ENCODE data around the gene SFXN5. TPM values are rescaled to one million over a fixed set of nuclear protein-coding genes. Genes with fewer than 3 reads are reported as not detected.

SFXN5 gene
- total and polyA plus RNA-seq, 2 donors (not counting 3 experiments of a cell fraction or from before 2014, with no cell fraction given), result 18.7 to 28.6 TPM

- H3K27ac ChIP-seq (ENCODE audit: insufficient read depth, low read depth, low read length), result no peak overlapping the region
- H2AFZ ChIP-seq (ENCODE audit: low read depth, low read length), result no peak overlapping the region
- POLR2A ChIA-PET, result no interaction called here
- peaks cover 37% of the 10 kb centered on the region for H3K4me1 ChIP-seq (ENCODE audit: control insufficient read depth, extremely low read depth, insufficient read depth, low read length)
- no peak for TF ChIP-seq GATA2 (IDR thresholded peaks at IDR 0.05; ENCODE audit: insufficient read depth, insufficient read length, low read depth, low read length)
- H3K9ac ChIP-seq (replicated peaks; ENCODE audit: extremely low read depth, insufficient read depth, low read length), result no peak overlapping the region
- H3K27me3 ChIP-seq (ENCODE audit: control insufficient read depth in 2 of 2, insufficient read depth in 2 of 2, low read length in 2 of 2), result no peaks in the 10 kb centered on the region
- intact Hi-C loops (cut with micrococcal nuclease) (no loop called here), dilution Hi-C loops (cut with MboI; ENCODE audit: extremely low pct_ligation_motif_present, low sequenced_read_pairs) (no loop called here)
- H3K9me3 ChIP-seq (replicated peaks; ENCODE audit: control insufficient read depth, insufficient read depth, low read length), result no peaks in the 10 kb centered on the region
- DNase-seq (ENCODE audit: low read depth, low spot score), result no peak
- peak; percentile 33 for FAIRE-seq
- no TSS peak for BruUV-seq (replicated peaks)
- no peaks in the 10 kb centered on the region for H4K20me1 ChIP-seq (replicated peaks; ENCODE audit: control insufficient read depth, extremely low read depth, insufficient read depth, low read length)
- peaks cover 88% of the 10 kb centered on the region for H3K79me2 ChIP-seq (ENCODE audit: control insufficient read depth, insufficient read depth, low read length)
- H3K9me1 ChIP-seq (replicated peaks; ENCODE audit: control insufficient read depth, extremely low read depth, insufficient read depth, low read length), result no peaks in the 10 kb centered on the region
- H3K4me2 ChIP-seq (ENCODE audit: insufficient read depth, low read length), result no peak overlapping the region
- H3K4me3 ChIP-seq (replicated peaks in 1 of 3; ENCODE audit: insufficient read depth in 1 of 3, low read depth in 1 of 3, low read length in 3 of 3), result no peak overlapping the region
- CTCF ChIA-PET, result interaction anchor here (0.6 to 2.7 kb wide), 9 partner anchors 12 to 214 kb away, joined by 3 to 9 read pairs (median 5); no protein-coding TSS in a partner anchor
- H3K36me3 ChIP-seq (ENCODE audit: control insufficient read depth in 2 of 2, extremely low read depth in 1 of 2, insufficient read depth in 2 of 2, low read length in 2 of 2), result peaks cover 0 to 4% of the 10 kb centered on the region in 2 experiments
Observed at GRCh38 chr2:73107211-73107926, 35.9 kb upstream of the SFXN5 start.

GRCh38 chr2:73106791-73107190 lies 35.3 kb upstream of the SFXN5 start:
- Histone ChIP-seq H3K9me1 (replicated peaks; ENCODE audit: control insufficient read depth, extremely low read depth, insufficient read depth, low read length) (no peaks in the 10 kb centered on the region), H3K79me2 (ENCODE audit: control insufficient read depth, insufficient read depth, low read length) (peaks cover 94% of the 10 kb centered on the region), H3K27ac (ENCODE audit: insufficient read depth, low read depth, low read length) (no peak overlapping the region), H2AFZ (ENCODE audit: low read depth, low read length) (no peak overlapping the region), H3K4me2 (ENCODE audit: insufficient read depth, low read length) (no peak overlapping the region), H3K36me3 (ENCODE audit: control insufficient read depth in 2 of 2, extremely low read depth in 1 of 2, insufficient read depth in 2 of 2, low read length in 2 of 2) (peaks cover 0 to 4% of the 10 kb centered on the region in 2 experiments), H3K9ac (replicated peaks; ENCODE audit: extremely low read depth, insufficient read depth, low read length) (no peak overlapping the region), H3K9me3 (replicated peaks; ENCODE audit: control insufficient read depth, insufficient read depth, low read length) (no peaks in the 10 kb centered on the region), H3K4me1 (ENCODE audit: control insufficient read depth, extremely low read depth, insufficient read depth, low read length) (peaks cover 41% of the 10 kb centered on the region), H4K20me1 (replicated peaks; ENCODE audit: control insufficient read depth, extremely low read depth, insufficient read depth, low read length) (no peaks in the 10 kb centered on the region), H3K27me3 (ENCODE audit: control insufficient read depth in 2 of 2, insufficient read depth in 2 of 2, low read length in 2 of 2) (no peaks in the 10 kb centered on the region), H3K4me3 (replicated peaks in 1 of 3; ENCODE audit: insufficient read depth in 1 of 3, low read depth in 1 of 3, low read length in 3 of 3) (no peak overlapping the region)
- intact Hi-C loops (cut with micrococcal nuclease) (no loop called here), dilution Hi-C loops (cut with MboI; ENCODE audit: extremely low pct_ligation_motif_present, low sequenced_read_pairs) (no loop called here)
- BruUV-seq (replicated peaks), result no TSS peak
- no peak for FAIRE-seq
- DNase-seq (ENCODE audit: low read depth, low spot score), result no peak
- ChIA-PET POLR2A (no interaction called here), CTCF (interaction anchor here (0.6 to 2.7 kb wide), 7 partner anchors 11 to 213 kb away, joined by 3 to 9 read pairs (median 5); no protein-coding TSS in a partner anchor)
- TF ChIP-seq FOS (IDR thresholded peaks at IDR 0.05; ENCODE audit: borderline replicate concordance, insufficient read depth, low read length) (no peak), MYC (IDR thresholded peaks at IDR 0.05; ENCODE audit: low read depth, low read length) (no peak), POLR2AphosphoS5 (IDR thresholded peaks at IDR 0.05; ENCODE audit: insufficient read depth, low read depth, low read length) (no peak), POLR2A (IDR thresholded peaks at IDR 0.05; ENCODE audit: low read depth, low read length) (no peak), MAX (IDR thresholded peaks at IDR 0.05; ENCODE audit: insufficient read depth, insufficient read length) (no peak), EZH2 (IDR thresholded peaks at IDR 0.05; ENCODE audit: borderline replicate concordance, low read depth, low read length, severe bottlenecking) (no peak), CTCF (IDR thresholded peaks at IDR 0.05; ENCODE audit: extremely low read depth in 1 of 2, insufficient read depth in 1 of 2, low read depth in 1 of 2, low read length in 2 of 2) (no peak), GATA2 (IDR thresholded peaks at IDR 0.05; ENCODE audit: insufficient read depth, insufficient read length, low read depth, low read length) (no peak), JUN (IDR thresholded peaks at IDR 0.05; ENCODE audit: borderline replicate concordance, insufficient read depth, insufficient read length, low read depth) (no peak)
